A673 (cell line): ENCODE data around the gene BMPR1B. TPM values are rescaled to one million over a fixed set of nuclear protein-coding genes. Genes with fewer than 3 reads are reported as not detected.

Source experiments
- BruUV-seq: library from RNA; stranded (reverse); fragments of 400-500 nt; replicated peaks from 2 replicates; lab custom pipeline; 2021; lab: Mats Ljungman, UMichigan
- CTCF ChIA-PET: fragments of 300-600 bp; sonication (Branson Sonifier 250); formaldehyde crosslinking; loops from one replicate; lab custom pipeline; 2022; ENCODE audit warnings: antibody characterized with exemption; lab: Charles Lee
- POLR2A ChIA-PET: fragments of 300-600 bp; sonication (Branson Sonifier 250); formaldehyde crosslinking; loops from one replicate; lab custom pipeline; 2022; ENCODE audit warnings: antibody characterized with exemption; ENCODE audit not compliant: low non-redundant PET; lab: Charles Lee
- DNase-seq: peaks from one replicate; pipeline ENCODE4 v3.0.0-alpha.2; 2015; ENCODE audit warnings: low spot score
- H3K27ac ChIP-seq: fragments of 200-600 bp; sonication (generic); 2 replicates; pipeline ENCODE4 v1.5.1; 2016; ENCODE audit warnings: mixed run types, low read depth, mild to moderate bottlenecking, mixed read lengths, antibody characterized with exemption, low read length; ENCODE audit not compliant: poor library complexity, severe bottlenecking
- H3K27me3 ChIP-seq: fragments of 200-600 bp; sonication (generic); replicated peaks from 2 replicates; pipeline ENCODE4 v1.6.1; 2017; ENCODE audit warnings: mixed run types, low read depth, mild to moderate bottlenecking, mixed read lengths, antibody characterized with exemption, low read length; ENCODE audit not compliant: insufficient read depth, poor library complexity
- H3K36me3 ChIP-seq: fragments of 200-600 bp; sonication (generic); 2 replicates; pipeline ENCODE4 v1.6.1; 2016; ENCODE audit warnings: mixed run types, mild to moderate bottlenecking, mixed read lengths, antibody characterized with exemption, low read length; ENCODE audit not compliant: insufficient read depth, poor library complexity, severe bottlenecking
- H3K4me1 ChIP-seq: fragments of 200-600 bp; sonication (generic); 2 replicates; pipeline ENCODE4 v1.6.1; 2017; ENCODE audit warnings: mixed run types, mild to moderate bottlenecking, mixed read lengths, antibody characterized with exemption, low read length; ENCODE audit not compliant: insufficient read depth, poor library complexity, severe bottlenecking
- H3K4me3 ChIP-seq: fragments of 200-600 bp; sonication (generic); 2 replicates; pipeline ENCODE4 v1.5.1; 2016; ENCODE audit warnings: low read depth, mixed run types, mild to moderate bottlenecking, mixed read lengths, low read length; ENCODE audit not compliant: poor library complexity, severe bottlenecking
- H3K9me3 ChIP-seq: fragments of 200-600 bp; sonication (generic); 2 replicates; pipeline ENCODE4 v1.6.1; 2016; ENCODE audit warnings: mixed run types, low read depth, mild to moderate bottlenecking, mixed read lengths, antibody characterized with exemption, low read length; ENCODE audit not compliant: poor library complexity, severe bottlenecking
- EZH2 ChIP-seq: fragments of 200-600 bp; sonication (generic); IDR thresholded peaks from 2 replicates; pipeline ENCODE4 v1.6.1; 2017; ENCODE audit warnings: borderline replicate concordance, low read depth, mild to moderate bottlenecking, mixed read lengths, antibody characterized with exemption, low read length; ENCODE audit not compliant: poor library complexity, severe bottlenecking
- intact Hi-C: fragments of 100-400 bp; cut with micrococcal nuclease; formaldehyde crosslinking; loops from one replicate; pipeline ENCODE4 v1.10.0; 2022; ENCODE audit not compliant: unreplicated experiment
- total RNA-seq: library from RNA; stranded (reverse); gene quantifications from 2 replicates; pipeline ENCODE4 v1.2.3, GENCODE V29; 2021
- TF ChIP-seq, protein P1 (sequence below): fragments of 300-800, 200-600 bp; sonication (generic); conservative IDR thresholded peaks from 2 replicates; pipeline ENCODE4 v1.5.1; 2017; ENCODE audit warnings: low read depth, mild to moderate bottlenecking, antibody characterized with exemption, low read length, moderate library complexity, mixed read lengths

The BMPR1B gene
- total RNA-seq, 1 experiment from 2014 or later, result 2.2 TPM

DNA sequence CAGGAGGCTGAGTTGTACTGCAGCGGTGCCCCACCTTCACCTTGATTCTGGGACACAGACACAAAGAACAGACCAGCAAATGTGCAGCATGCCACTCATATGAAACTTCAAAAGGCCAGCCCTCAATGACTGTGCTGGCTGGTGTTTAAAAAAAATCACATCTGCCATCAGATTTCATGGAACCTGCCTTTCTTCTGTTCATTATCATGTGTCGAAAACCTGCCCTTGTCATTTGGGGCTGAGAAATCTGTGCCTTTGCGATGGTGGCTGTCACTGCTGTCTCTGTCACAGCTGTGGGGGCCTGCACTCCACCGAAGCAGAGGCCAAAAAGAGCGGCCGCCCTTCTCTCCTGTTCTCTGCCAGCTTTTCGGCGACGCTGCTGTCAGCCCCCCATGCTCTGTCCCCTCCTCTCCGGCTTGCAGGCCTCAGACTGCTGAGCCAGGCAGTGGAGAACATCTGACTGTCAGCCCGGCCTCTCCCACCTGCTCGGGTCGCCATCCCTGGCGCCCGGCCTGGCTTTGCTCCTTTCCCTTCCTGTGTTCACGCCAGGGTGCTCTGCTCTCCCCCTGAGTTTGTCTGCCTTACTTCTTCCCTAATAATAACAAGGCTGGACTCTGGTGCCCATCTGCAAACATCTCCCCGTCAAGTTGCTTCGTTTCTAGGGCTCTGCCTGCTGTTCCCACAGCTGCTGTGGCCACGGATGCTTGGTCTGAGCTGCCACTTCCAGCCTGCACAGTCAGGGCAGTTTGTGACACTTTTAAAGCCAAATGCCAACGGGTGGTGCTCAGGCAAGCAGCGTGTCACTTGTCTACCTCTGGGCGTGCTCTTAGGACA is 435.9 kb downstream of the BMPR1B start:
- Histone ChIP-seq H3K27ac (no peak overlapping the region), H3K36me3 (no peaks in the 10 kb centered on the region), H3K4me3 (no peak overlapping the region), H3K27me3 (no peaks in the 10 kb centered on the region), H3K9me3 (no peaks in the 10 kb centered on the region), H3K4me1 (no peaks in the 10 kb centered on the region)
- BruUV-seq, result no TSS peak
- POLR2A ChIA-PET, result no interaction called here
- no peak for DNase-seq
- CTCF ChIA-PET, result no interaction called here
- TF ChIP-seq, protein P1, sequence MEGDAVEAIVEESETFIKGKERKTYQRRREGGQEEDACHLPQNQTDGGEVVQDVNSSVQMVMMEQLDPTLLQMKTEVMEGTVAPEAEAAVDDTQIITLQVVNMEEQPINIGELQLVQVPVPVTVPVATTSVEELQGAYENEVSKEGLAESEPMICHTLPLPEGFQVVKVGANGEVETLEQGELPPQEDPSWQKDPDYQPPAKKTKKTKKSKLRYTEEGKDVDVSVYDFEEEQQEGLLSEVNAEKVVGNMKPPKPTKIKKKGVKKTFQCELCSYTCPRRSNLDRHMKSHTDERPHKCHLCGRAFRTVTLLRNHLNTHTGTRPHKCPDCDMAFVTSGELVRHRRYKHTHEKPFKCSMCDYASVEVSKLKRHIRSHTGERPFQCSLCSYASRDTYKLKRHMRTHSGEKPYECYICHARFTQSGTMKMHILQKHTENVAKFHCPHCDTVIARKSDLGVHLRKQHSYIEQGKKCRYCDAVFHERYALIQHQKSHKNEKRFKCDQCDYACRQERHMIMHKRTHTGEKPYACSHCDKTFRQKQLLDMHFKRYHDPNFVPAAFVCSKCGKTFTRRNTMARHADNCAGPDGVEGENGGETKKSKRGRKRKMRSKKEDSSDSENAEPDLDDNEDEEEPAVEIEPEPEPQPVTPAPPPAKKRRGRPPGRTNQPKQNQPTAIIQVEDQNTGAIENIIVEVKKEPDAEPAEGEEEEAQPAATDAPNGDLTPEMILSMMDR, result no peak
- no peak for TF ChIP-seq EZH2
- intact Hi-C loops, result no loop called here

DNA sequence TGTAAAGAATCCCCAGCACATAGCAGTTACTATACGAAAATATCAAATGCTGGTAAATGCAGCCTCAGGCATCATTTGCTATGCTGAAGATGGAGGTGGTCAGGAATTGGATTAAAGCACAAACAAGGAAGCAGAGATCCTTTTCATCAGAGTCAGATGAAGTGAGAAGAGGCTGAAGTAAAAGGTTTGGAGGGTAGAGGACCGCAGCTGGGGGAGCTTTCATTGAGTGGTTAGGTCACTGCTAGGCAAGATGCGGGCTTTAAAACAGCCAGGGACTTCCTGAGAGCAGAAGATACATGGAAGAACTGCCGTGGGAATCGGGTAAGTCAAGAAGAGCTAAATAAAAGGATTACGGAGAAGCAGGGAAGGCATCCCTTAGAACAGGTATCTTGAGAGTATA is 439.6 kb downstream of the BMPR1B start:
- Histone ChIP-seq H3K9me3 (no peaks in the 10 kb centered on the region), H3K27me3 (no peaks in the 10 kb centered on the region), H3K36me3 (no peaks in the 10 kb centered on the region), H3K4me1 (no peaks in the 10 kb centered on the region), H3K4me3 (no peak overlapping the region), H3K27ac (no peak overlapping the region)
- CTCF ChIA-PET, result no interaction called here
- POLR2A ChIA-PET, result no interaction called here
- TF ChIP-seq, protein P1, result no peak
- no peak for TF ChIP-seq EZH2
- intact Hi-C loops, result no loop called here
- DNase-seq, result no peak
- BruUV-seq, result no TSS peak

DNA sequence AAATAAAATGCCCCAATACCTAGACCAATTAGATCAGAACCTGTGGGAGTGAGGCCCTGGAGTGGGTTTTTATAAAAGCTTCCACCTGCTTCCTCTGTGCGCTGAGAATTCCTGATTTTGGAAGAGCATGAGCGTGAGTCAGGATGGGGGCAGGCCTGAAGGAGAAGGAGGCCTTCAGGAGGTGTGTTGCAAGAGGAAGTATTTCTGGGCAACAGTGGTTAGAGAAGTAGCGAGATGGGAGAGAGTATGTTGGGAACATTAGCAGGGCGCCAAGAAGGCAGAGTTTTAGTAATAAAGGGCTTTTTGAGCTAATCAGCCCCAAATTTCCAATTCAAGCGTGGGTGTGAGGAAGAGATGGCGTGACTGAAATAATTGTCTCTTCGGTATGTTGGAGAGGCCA is 441.2 kb downstream of the BMPR1B start:
- ChIA-PET POLR2A (no interaction called here), CTCF (no interaction called here)
- no peaks in the 10 kb centered on the region for H3K36me3 ChIP-seq
- no peaks in the 10 kb centered on the region for H3K9me3 ChIP-seq
- intact Hi-C loops, result no loop called here
- DNase-seq, result no peak
- H3K4me1 ChIP-seq, result no peaks in the 10 kb centered on the region
- no peaks in the 10 kb centered on the region for H3K27me3 ChIP-seq
- no TSS peak for BruUV-seq
- TF ChIP-seq, protein P1, result no peak
- TF ChIP-seq EZH2, result no peak
- H3K27ac ChIP-seq, result no peak overlapping the region
- no peak overlapping the region for H3K4me3 ChIP-seq
